ENCODE data around the gene ACTR1B. TPM values are rescaled to one million over a fixed set of nuclear protein-coding genes. Genes with fewer than 3 reads are reported as not detected.

The ACTR1B gene
- total RNA-seq, 2 experiments from 2014 or later = 143 to 150 TPM

- no peak overlapping the region for H3K4me3 Mint-ChIP-seq
- no peaks in the 10 kb centered on the region for H3K9me3 Mint-ChIP-seq
- intact Hi-C loops (cut with micrococcal nuclease) = no loop called here
- H3K36me3 Mint-ChIP-seq (ENCODE audit: low read depth) = peaks cover 2% of the 10 kb centered on the region
- ChIA-PET POLR2A (interaction anchor here (0.9 to 4.2 kb wide), 3 partner anchors 13 to 19 kb away, joined by 3 to 24 read pairs (median 6); partner anchors contain the start of gene ACTR1B), CTCF (interaction anchor here (3.3 to 3.4 kb wide), 2 partner anchors 14 to 22 kb away, joined by 12 to 27 read pairs; partner anchors contain the start of gene ACTR1B)
- no peak overlapping the region for H3K27ac Mint-ChIP-seq
- H3K27me3 Mint-ChIP-seq = peaks cover 1% of the 10 kb centered on the region
- TF ChIP-seq CTCF (IDR thresholded peaks at IDR 0.05) = no peak
- DNase-seq = no peak
- ATAC-seq = no peak
- peaks cover 31% of the 10 kb centered on the region for H3K4me1 Mint-ChIP-seq (ENCODE audit: low read depth)
Measured at GRCh38 chr2:97677480-97677879, 13.6 kb upstream of the ACTR1B start.

DNA sequence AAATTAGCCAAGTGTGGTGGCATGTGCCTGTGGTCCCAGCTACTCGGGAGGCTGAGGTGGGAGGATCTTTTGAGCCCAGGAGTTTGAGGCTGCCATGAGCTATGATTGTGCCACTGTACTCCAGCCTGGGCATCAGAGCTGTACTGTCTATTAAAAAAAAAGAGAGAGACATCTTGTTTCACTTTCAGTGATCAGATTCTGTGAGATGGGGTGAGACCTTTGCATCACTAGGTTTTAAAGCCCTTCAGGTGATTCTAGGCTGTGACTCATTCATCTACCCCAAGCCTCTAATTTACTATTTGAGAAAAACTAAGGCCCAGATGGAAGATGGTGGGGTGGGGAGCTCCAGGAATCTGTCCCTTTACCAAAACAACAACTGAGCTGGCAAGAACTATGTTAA, 12.8 kb upstream of the ACTR1B start:
- ChIA-PET POLR2A (interaction anchor here (0.9 to 4.2 kb wide), 4 partner anchors 12 to 21 kb away, joined by 3 to 24 read pairs (median 4); partner anchors contain the start of gene ACTR1B), CTCF (interaction anchor here (1.2 to 3.4 kb wide), 4 partner anchors 13 to 86 kb away, joined by 4 to 27 read pairs (median 12); partner anchors contain the start of gene ACTR1B)
- Mint-ChIP-seq H3K27ac (no peak overlapping the region), H3K4me1 (ENCODE audit: low read depth) (peaks cover 31% of the 10 kb centered on the region), H3K4me3 (no peak overlapping the region), H3K27me3 (peaks cover 1% of the 10 kb centered on the region), H3K9me3 (no peaks in the 10 kb centered on the region), H3K36me3 (ENCODE audit: low read depth) (peaks cover 2% of the 10 kb centered on the region)
- peak; percentile 60 for ATAC-seq
- intact Hi-C loops (cut with micrococcal nuclease) = no loop called here
- peak; percentile 22 for DNase-seq
- no peak for TF ChIP-seq CTCF (IDR thresholded peaks at IDR 0.05)

DNA sequence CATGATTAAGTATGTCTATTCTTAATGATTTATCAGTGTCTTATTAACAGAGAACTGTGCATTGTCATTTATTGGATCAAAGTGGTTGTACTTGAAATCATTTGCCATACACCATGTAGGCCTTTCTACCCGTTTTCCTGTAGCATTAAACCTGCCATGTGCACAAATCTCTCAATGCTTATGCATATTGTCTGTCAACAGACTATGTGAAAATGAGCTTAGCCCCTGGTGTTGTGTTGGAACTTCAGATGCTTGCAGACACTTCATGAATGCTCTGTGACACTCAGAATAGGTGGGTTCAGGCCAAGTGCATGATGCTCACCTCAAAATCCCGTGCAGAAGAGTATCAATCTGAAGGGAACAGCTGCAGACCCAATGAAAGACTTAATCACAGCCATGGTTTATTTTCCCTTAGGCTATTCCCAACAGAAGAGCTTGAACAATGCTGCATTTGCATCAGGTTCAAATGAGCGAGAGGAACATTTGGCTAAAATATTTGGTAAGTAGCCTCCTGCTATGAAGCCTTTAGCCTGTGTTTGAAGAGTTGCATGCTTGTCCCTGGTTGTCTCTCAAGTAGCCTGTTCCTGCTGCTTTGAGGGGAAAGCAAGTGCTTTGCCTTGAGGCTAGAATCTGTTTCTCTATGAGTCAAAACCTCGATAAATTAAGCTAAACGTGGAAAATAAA, 11.7 kb upstream of the ACTR1B start:
- ATAC-seq = no peak
- H3K4me1 Mint-ChIP-seq (ENCODE audit: low read depth) = peaks cover 31% of the 10 kb centered on the region
- no peak for DNase-seq
- no peak overlapping the region for H3K4me3 Mint-ChIP-seq
- no peak overlapping the region for H3K27ac Mint-ChIP-seq
- POLR2A ChIA-PET = interaction anchor here (1.0 to 4.2 kb wide), 4 partner anchors 11 to 16 kb away, joined by 3 to 24 read pairs (median 4); partner anchors contain the start of gene ACTR1B
- no peaks in the 10 kb centered on the region for H3K9me3 Mint-ChIP-seq
- H3K27me3 Mint-ChIP-seq = peaks cover 1% of the 10 kb centered on the region
- intact Hi-C loops (cut with micrococcal nuclease) = no loop called here
- H3K36me3 Mint-ChIP-seq (ENCODE audit: low read depth) = peaks cover 2% of the 10 kb centered on the region
- no peak for TF ChIP-seq CTCF (IDR thresholded peaks at IDR 0.05)
- CTCF ChIA-PET = interaction anchor here (1.0 to 3.4 kb wide), 6 partner anchors 10 to 85 kb away, joined by 3 to 27 read pairs (median 10); partner anchors contain the start of gene ACTR1B

DNA sequence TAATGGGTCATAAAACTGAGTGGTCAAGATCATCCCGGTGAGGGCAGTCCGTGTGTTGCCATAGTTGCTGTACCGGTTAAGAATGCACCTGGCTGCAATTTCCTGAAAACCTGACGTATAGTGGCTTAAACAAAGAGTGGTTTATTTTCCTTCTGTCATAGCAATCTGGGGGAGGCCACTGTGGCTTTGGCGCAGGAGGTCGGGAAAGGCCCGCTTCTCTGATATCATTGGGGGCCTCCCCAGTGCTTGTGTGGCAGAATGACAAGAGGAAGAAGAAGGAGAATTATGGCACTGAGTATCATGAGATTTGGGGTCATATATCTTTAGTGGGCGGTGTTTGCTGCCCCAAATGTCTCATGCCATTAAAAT, 10.1 kb upstream of the ACTR1B start:
- H3K27ac Mint-ChIP-seq = peak overlapping the region; percentile 88
- CTCF ChIA-PET = interaction anchor here (1.0 to 1.7 kb wide), 2 partner anchors 23 to 83 kb away, joined by 5 to 9 read pairs; no protein-coding TSS in a partner anchor
- ATAC-seq (peak; percentile 70), DNase-seq (peak; percentile 87)
- H3K36me3 Mint-ChIP-seq (ENCODE audit: low read depth) = peaks cover 2% of the 10 kb centered on the region
- no peak for TF ChIP-seq CTCF (IDR thresholded peaks at IDR 0.05)
- H3K4me1 Mint-ChIP-seq (ENCODE audit: low read depth) = peaks cover 31% of the 10 kb centered on the region
- POLR2A ChIA-PET = interaction anchor here (0.7 to 1.7 kb wide), 3 partner anchors 10 to 28 kb away, joined by 3 to 7 read pairs (median 6); partner anchors contain the start of gene COX5B
- H3K4me3 Mint-ChIP-seq = peak overlapping the region; percentile 6
- intact Hi-C loops (cut with micrococcal nuclease) = no loop called here
- no peaks in the 10 kb centered on the region for H3K9me3 Mint-ChIP-seq
- peaks cover 1% of the 10 kb centered on the region for H3K27me3 Mint-ChIP-seq
